ENCODE results near the gene OR6B1. TPM values are rescaled to one million over a fixed set of nuclear protein-coding genes. Genes with fewer than 3 reads are reported as not detected.

Gene OR6B1
- polyA plus RNA-seq, 1 donor from 2014 or later, result not detected

- Histone ChIP-seq H3K9me2 (ENCODE audit: insufficient read depth, low read length) (no peaks in the 10 kb centered on the region), H3K4me3 (ENCODE audit: low read length) (no peak overlapping the region), H3F3A (ENCODE audit: insufficient read depth, low read length, poor library complexity, severe bottlenecking) (no peaks in the 10 kb centered on the region), H3K4me2 (ENCODE audit: low read length) (no peak overlapping the region), H3K27ac (ENCODE audit: low read length) (no peak overlapping the region), H3K9me3 (ENCODE audit: low read length) (no peaks in the 10 kb centered on the region), H3K36me3 (ENCODE audit: insufficient read depth, low read length) (no peaks in the 10 kb centered on the region), H3K9ac (ENCODE audit: low read length) (no peak overlapping the region), H2AFZ (ENCODE audit: low read depth, low read length) (no peak overlapping the region), H3K79me2 (replicated peaks; ENCODE audit: insufficient read depth, low read length) (no peaks in the 10 kb centered on the region), H4K20me1 (ENCODE audit: insufficient read depth) (no peaks in the 10 kb centered on the region), H3K27me3 (ENCODE audit: insufficient read depth, low read depth, low read length) (no peaks in the 10 kb centered on the region)
- TF ChIP-seq TAF1 (IDR thresholded peaks at IDR 0.05; ENCODE audit: low read depth) (no peak), REST (IDR thresholded peaks at IDR 0.05; ENCODE audit: borderline replicate concordance) (no peak), MXI1 (conservative IDR thresholded peaks at IDR 0.05; ENCODE audit: poor library complexity, severe bottlenecking) (no peak)
Measured at GRCh38 chr7:144027974-144028373, 27.9 kb downstream of the OR6B1 start.

GRCh38 chr7:144028547-144028946, 28.4 kb downstream of the OR6B1 start:
- TF ChIP-seq EP300 (conservative IDR thresholded peaks at IDR 0.05; ENCODE audit: poor library complexity, severe bottlenecking), result no peak
- no peak for TF ChIP-seq TAF1 (IDR thresholded peaks at IDR 0.05; ENCODE audit: low read depth)
- no peak for TF ChIP-seq REST (IDR thresholded peaks at IDR 0.05; ENCODE audit: borderline replicate concordance)
- no peak for TF ChIP-seq CTCF (IDR thresholded peaks at IDR 0.05; ENCODE audit: poor library complexity, severe bottlenecking)
- TF ChIP-seq EZH2 (IDR thresholded peaks at IDR 0.05; ENCODE audit: borderline replicate concordance, insufficient read depth, low read length, poor library complexity, severe bottlenecking), result no peak
- no peak for TF ChIP-seq RAD21 (conservative IDR thresholded peaks at IDR 0.05)
- TF ChIP-seq POLR2AphosphoS5 (IDR thresholded peaks at IDR 0.05), result no peak
- no peak for TF ChIP-seq SMC3 (conservative IDR thresholded peaks at IDR 0.05; ENCODE audit: poor library complexity)
- H3K27me3 ChIP-seq (ENCODE audit: insufficient read depth, low read depth, low read length), result no peaks in the 10 kb centered on the region
- no peak overlapping the region for H3K9ac ChIP-seq (ENCODE audit: low read length)
- H3K79me2 ChIP-seq (replicated peaks; ENCODE audit: insufficient read depth, low read length), result no peaks in the 10 kb centered on the region
- H3K4me3 ChIP-seq (ENCODE audit: low read length), result no peak overlapping the region
- H3K27ac ChIP-seq (ENCODE audit: low read length), result no peak overlapping the region
- H3K4me2 ChIP-seq (ENCODE audit: low read length), result no peak overlapping the region
- no peaks in the 10 kb centered on the region for H4K20me1 ChIP-seq (ENCODE audit: insufficient read depth)
- H3K9me3 ChIP-seq (ENCODE audit: low read length), result no peaks in the 10 kb centered on the region
- no peaks in the 10 kb centered on the region for H3K9me2 ChIP-seq (ENCODE audit: insufficient read depth, low read length)
- H3K36me3 ChIP-seq (ENCODE audit: insufficient read depth, low read length), result no peaks in the 10 kb centered on the region
- no peaks in the 10 kb centered on the region for H3F3A ChIP-seq (ENCODE audit: insufficient read depth, low read length, poor library complexity, severe bottlenecking)
- no peak overlapping the region for H2AFZ ChIP-seq (ENCODE audit: low read depth, low read length)

All from neural cell (in vitro differentiated cells).